GM12878 (cell line): Measurements from ENCODE around the gene FERMT3. TPM values are rescaled to one million over a fixed set of nuclear protein-coding genes. Genes with fewer than 3 reads are reported as not detected.

ENCODE experiments used
- ATAC-seq: fragments of 200-7000 bp; cut with Tn5 transposase; 3 replicates; pipeline ENCODE4 v1.9.1; 2020; ENCODE audit warnings: mild to moderate bottlenecking, moderate library complexity
- BruUV-seq: library from RNA; stranded (reverse); fragments of 400-500 nt; replicated peaks from 2 replicates; lab custom pipeline; 2021; lab: Mats Ljungman, UMichigan
- CTCF ChIA-PET: fragments of 300-600 bp; sonication (Branson Sonifier 250); formaldehyde crosslinking; extraction: SDS; loops from one replicate; lab custom pipeline; 2021; ENCODE audit warnings: inconsistent platforms; lab: Yijun Ruan, JAX
- POLR2A ChIA-PET: fragments of 350-600 bp; formaldehyde crosslinking; extraction: SDS; loops from one replicate; lab custom pipeline; 2021; ENCODE audit warnings: inconsistent platforms; lab: Charles Lee
- RAD21 ChIA-PET: fragments of 300-600 bp; sonication (Branson Sonifier 250); formaldehyde crosslinking; loops from one replicate; lab custom pipeline; 2023; ENCODE audit warnings: antibody characterized with exemption; ENCODE audit not compliant: unreplicated experiment; lab: Charles Lee
- SMC1A ChIA-PET: fragments of 300-600 bp; sonication (Branson Sonifier 250); formaldehyde crosslinking; loops from one replicate; lab custom pipeline; 2023; ENCODE audit not compliant: unreplicated experiment, uncharacterized antibody; lab: Charles Lee
- DNase-seq: peaks from one replicate; pipeline ENCODE4 v3.0.0-alpha.2; 2011; ENCODE audit warnings: low read depth, low spot score
- FAIRE-seq: peaks from 3 replicates; lab custom pipeline; 2011; peaks lifted over from hg19 to GRCh38; lab: Jason Lieb, UNC
- H2AFZ ChIP-seq: 2 replicates; pipeline ENCODE4 v1.6.0; 2011; ENCODE audit warnings: low read depth, low read length, control low read depth; ENCODE audit not compliant: control insufficient read depth
- H3K27ac ChIP-seq: 2 replicates; pipeline ENCODE4 v1.5.1; 2011; ENCODE audit warnings: control low read depth; ENCODE audit not compliant: control insufficient read depth, insufficient read depth
- H3K27me3 ChIP-seq, 2 experiments: replicated peaks in 1 of 2; 2 replicates each; pipeline versions ENCODE4 v1.6.0 to v1.6.1; 2011; ENCODE audit warnings: low read length in 1 of 2; ENCODE audit not compliant: control insufficient read depth in 2 of 2, insufficient read depth in 2 of 2
- H3K36me3 ChIP-seq, 2 experiments: 2 replicates each; pipeline ENCODE4 v1.5.1; 2011; ENCODE audit warnings: low read length in 1 of 2; ENCODE audit not compliant: control insufficient read depth in 2 of 2, insufficient read depth in 2 of 2
- H3K4me1 ChIP-seq: 2 replicates; pipeline ENCODE4 v1.6.1; 2011; ENCODE audit warnings: mild to moderate bottlenecking, low read length, moderate library complexity, mixed read lengths; ENCODE audit not compliant: control insufficient read depth, insufficient read depth
- H3K4me2 ChIP-seq: 2 replicates; pipeline ENCODE4 v1.6.0; 2011; ENCODE audit warnings: control low read depth; ENCODE audit not compliant: control insufficient read depth, insufficient read depth
- H3K4me3 ChIP-seq: fragments of 200-600 bp; sonication (generic); 2 replicates; pipeline ENCODE4 v1.5.1; 2016
- H3K79me2 ChIP-seq: 2 replicates; pipeline ENCODE4 v1.6.0; 2011; ENCODE audit warnings: low read length; ENCODE audit not compliant: control insufficient read depth, insufficient read depth
- H3K9ac ChIP-seq: 2 replicates; pipeline ENCODE4 v1.8.0; 2011; ENCODE audit warnings: low read length, control low read depth, mixed read lengths; ENCODE audit not compliant: control insufficient read depth, insufficient read depth
- H3K9me3 ChIP-seq: replicated peaks from 3 replicates; pipeline ENCODE4 v1.5.1; 2011; ENCODE audit warnings: mild to moderate bottlenecking, low read length; ENCODE audit not compliant: control insufficient read depth, insufficient read depth
- H4K20me1 ChIP-seq: 2 replicates; pipeline ENCODE4 v1.6.0; 2011; ENCODE audit not compliant: control insufficient read depth, insufficient read depth
- BCL11A ChIP-seq: IDR thresholded peaks from 2 replicates; pipeline ENCODE4 v1.6.1; 2011; ENCODE audit warnings: low read depth, low read length
- EZH2 ChIP-seq: IDR thresholded peaks from 2 replicates; pipeline ENCODE4 v1.6.1; 2012; ENCODE audit warnings: low read depth, mild to moderate bottlenecking, control low read depth, inconsistent platforms, low read length, borderline replicate concordance; ENCODE audit not compliant: control insufficient read depth
- IRF4 ChIP-seq: IDR thresholded peaks from 2 replicates; pipeline ENCODE4 v1.6.1; 2011; ENCODE audit warnings: low read depth, low read length
- KLF5 ChIP-seq: fragments of 450-650 bp; IDR thresholded peaks from 2 replicates; pipeline ENCODE4 v1.6.1; 2014; ENCODE audit warnings: mild to moderate bottlenecking; ENCODE audit not compliant: partially characterized antibody
- MYB ChIP-seq: fragments of 150-350 bp; IDR thresholded peaks from 2 replicates; pipeline ENCODE4 v1.6.1; 2014; ENCODE audit warnings: mild to moderate bottlenecking, low read depth, low read length, borderline replicate concordance
- POLR2AphosphoS2 ChIP-seq: IDR thresholded peaks from 2 replicates; pipeline ENCODE4 v1.6.1; 2011; ENCODE audit warnings: low read depth, mild to moderate bottlenecking, low read length, improper control_type of control experiment, moderate library complexity
- POU2F2 ChIP-seq: IDR thresholded peaks from 3 replicates; pipeline ENCODE4 v1.6.1; 2011; ENCODE audit warnings: low read depth, mild to moderate bottlenecking, low read length, borderline replicate concordance
- SIN3A ChIP-seq: IDR thresholded peaks from 2 replicates; pipeline ENCODE4 v1.6.1; 2012; ENCODE audit warnings: low read depth, low read length, improper control_type of control experiment
- STAT3 ChIP-seq: IDR thresholded peaks from 2 replicates; pipeline ENCODE4 v1.6.1; 2011; ENCODE audit warnings: low read depth, low read length, improper control_type of control experiment
- SUZ12 ChIP-seq: fragments of 200-600 bp; sonication (generic); IDR thresholded peaks from one replicate; pipeline ENCODE4 v1.6.1; 2018; ENCODE audit warnings: antibody characterized with exemption, mild to moderate bottlenecking; ENCODE audit not compliant: unreplicated experiment
- TCF3 ChIP-seq: IDR thresholded peaks from 2 replicates; pipeline ENCODE4 v1.6.1; 2012; ENCODE audit warnings: low read depth, mild to moderate bottlenecking, low read length, borderline replicate concordance; ENCODE audit not compliant: insufficient read depth
- USF1 ChIP-seq: IDR thresholded peaks from 2 replicates; pipeline ENCODE4 v1.6.1; 2011; ENCODE audit warnings: borderline replicate concordance, low read depth, mild to moderate bottlenecking, moderate library complexity, mixed read lengths, low read length; ENCODE audit not compliant: insufficient read depth; ENCODE audit errors: extremely low read length
- whole genome bisulfite sequencing: methylation state at CpG from one replicate; pipeline ENCODE4 v1.1.6; 2016; ENCODE audit warnings: low lambda C conversion rate; ENCODE audit not compliant: insufficient replicate concordance, insufficient coverage; ENCODE audit errors: missing lambda C conversion rate; 5-methylcytosine and 5-hydroxymethylcytosine counted together
- in situ Hi-C: fragments of 300-500 bp; cut with MboI; formaldehyde crosslinking; loops from 9 replicates; pipeline ENCODE4 v1.14.3; 2018; ENCODE audit warnings: mixed read lengths
- intact Hi-C: fragments of 100-400 bp; cut with micrococcal nuclease; formaldehyde crosslinking; loops from one replicate; pipeline ENCODE4 v1.14.2; 2022; ENCODE audit not compliant: unreplicated experiment
- polyA plus RNA-seq, 11 experiments: library from polyadenylated mRNA; depleted of rRNA in 4 of 11; unstranded in 6 of 11; stranded (reverse) in 5 of 11; fragments of >200 nt; fragmentation: Nextera tagmentation in 4 of 11; fragmentation: Illumina TruSeq in 1 of 11; extraction: Ambion mirVana in 4 of 11; extraction: Trizol in 1 of 11; gene quantifications; 1 replicate in 1 of 11; 2 replicates in 10 of 11; pipeline versions ENCODE4 v1.2.1 to v1.2.3, GENCODE V29; 2011 to 2016; ENCODE audit warnings: inconsistent platforms in 2 of 11, missing spikeins in 2 of 11, low read depth in 1 of 11
- total RNA-seq, 4 experiments: library from RNA; depleted of rRNA in 3 of 4; stranded (reverse); fragments of >200 nt in 3 of 4; fragmentation: Illumina TruSeq in 1 of 4; extraction: Trizol in 1 of 4; gene quantifications; 2 replicates each; pipeline versions ENCODE4 v1.2.1 to v1.2.3, GENCODE V29; 2013 to 2021

Gene FERMT3
- total and polyA plus RNA-seq, 10 of the 15 experiments (the other 5 are each of a cell fraction or from before 2014, with no cell fraction given): 2.0 to 211 (median 114) TPM

- SMC1A ChIA-PET: interaction anchor here (1.2 kb wide), 1 partner anchor 27 kb away, joined by 3 read pairs; no protein-coding TSS in a partner anchor
- DNase-seq (no peak), FAIRE-seq (no peak), ATAC-seq (no peak)
- POLR2A ChIA-PET: interaction anchor here (0.6 to 2.6 kb wide), 5 partner anchors 13 to 1632 kb away, joined by 3 to 12 read pairs (median 4); partner anchors contain the start of gene FERMT3
- no peak overlapping the region for H3K4me2 ChIP-seq
- in situ Hi-C loops (loop anchor here (25.0 kb wide), 1 partner anchor 1629 kb away; the partner anchor contains the start of genes CFL1, EFEMP2 and MUS81), intact Hi-C loops (no loop called here)
- no peaks in the 10 kb centered on the region for H3K27me3 ChIP-seq
- H3K79me2 ChIP-seq: peaks cover 20% of the 10 kb centered on the region
- H3K27ac ChIP-seq: no peak overlapping the region
- H3K4me1 ChIP-seq: peaks cover 42% of the 10 kb centered on the region
- no peak for TF ChIP-seq STAT3
- no peak for TF ChIP-seq POLR2AphosphoS2
- no peak for TF ChIP-seq POU2F2
- TF ChIP-seq EZH2: no peak
- no peak for TF ChIP-seq TCF3
- TF ChIP-seq IRF4: no peak
- TF ChIP-seq SUZ12: no peak
- no peak for TF ChIP-seq SIN3A
- no peak for TF ChIP-seq MYB
- no peak for TF ChIP-seq BCL11A
- no peak for TF ChIP-seq KLF5
- TF ChIP-seq USF1: no peak
- no peaks in the 10 kb centered on the region for H4K20me1 ChIP-seq
- no peak overlapping the region for H3K9ac ChIP-seq
- peaks cover 0 to 3% of the 10 kb centered on the region in 2 experiments; a peak in 2 of 4 replicates for H3K36me3 ChIP-seq
- H3K9me3 ChIP-seq: no peaks in the 10 kb centered on the region
- RAD21 ChIA-PET: interaction anchor here (1.1 to 1.7 kb wide), 3 partner anchors 8 to 71 kb away, joined by 3 to 6 read pairs (median 3); no protein-coding TSS in a partner anchor
- H2AFZ ChIP-seq: no peak overlapping the region
- no TSS peak for BruUV-seq
- 96% methylated on average over 7 of the region's 8 CpGs for WGBS
- no peak overlapping the region for H3K4me3 ChIP-seq
- CTCF ChIA-PET: interaction anchor here (2.9 kb wide), 1 partner anchor 27 kb away, joined by 18 read pairs; the partner anchor contains the start of gene FERMT3
Observed at GRCh38 chr11:64232967-64233315, 26.4 kb downstream of the FERMT3 start.
